Endothelial cell of umbilical vein (primary cell): ENCODE measurements around the gene SLC36A2. TPM values are rescaled to one million over a fixed set of nuclear protein-coding genes. Genes with fewer than 3 reads are reported as not detected.
"Not testable (repeated sequence)": the region's sequence is repeated elsewhere in the genome, so short reads cannot be mapped to it uniquely, and the experiment has no call there.

Source experiments
- BruUV-seq: library from RNA; stranded (reverse); fragments of 400-500 nt; replicated peaks from 2 replicates; lab custom pipeline; 2021; lab: Mats Ljungman, UMichigan
- CTCF ChIA-PET: fragments of 300-600, 350-600 bp; sonication (Branson Sonifier 250); formaldehyde crosslinking; loops from one replicate; lab custom pipeline; 2021; ENCODE audit warnings: antibody characterized with exemption, inconsistent platforms; lab: Charles Lee
- POLR2A ChIA-PET: fragments of 300-600, 350-600 bp; sonication (Branson Sonifier 250); formaldehyde crosslinking; loops from one replicate; lab custom pipeline; 2021; ENCODE audit warnings: antibody characterized with exemption, inconsistent platforms; lab: Charles Lee
- DNase-seq: peaks from one replicate; pipeline ENCODE4 v3.0.0-alpha.2; 2011; ENCODE audit warnings: low read depth, low spot score
- FAIRE-seq: peaks from 2 replicates; lab custom pipeline; 2011; peaks lifted over from hg19 to GRCh38; lab: Jason Lieb, UNC
- H2AFZ ChIP-seq: 2 replicates; pipeline ENCODE4 v1.6.0; 2012; ENCODE audit warnings: low read depth, low read length, control low read depth, inconsistent platforms
- H3K27ac ChIP-seq: 2 replicates; pipeline ENCODE4 v1.5.1; 2011; ENCODE audit warnings: low read depth, mild to moderate bottlenecking, control low read depth, low read length, moderate library complexity; ENCODE audit not compliant: insufficient read depth
- H3K27me3 ChIP-seq, 2 experiments: 2 replicates each; pipeline versions ENCODE4 v1.6.0 to v1.6.1; 2011; ENCODE audit warnings: low read length in 2 of 2, mixed read lengths in 1 of 2; ENCODE audit not compliant: control insufficient read depth in 2 of 2, insufficient read depth in 2 of 2
- H3K36me3 ChIP-seq, 2 experiments: 2 replicates in 1 of 2; 3 replicates in 1 of 2; pipeline ENCODE4 v1.5.1; 2011; ENCODE audit warnings: low read length in 2 of 2, mild to moderate bottlenecking in 1 of 2, moderate library complexity in 1 of 2; ENCODE audit not compliant: control insufficient read depth in 2 of 2, insufficient read depth in 2 of 2; ENCODE audit errors: extremely low read depth in 1 of 2
- H3K4me1 ChIP-seq: 3 replicates; pipeline ENCODE4 v1.5.1; 2011; ENCODE audit warnings: mild to moderate bottlenecking, low read length; ENCODE audit not compliant: control insufficient read depth, insufficient read depth; ENCODE audit errors: extremely low read depth
- H3K4me2 ChIP-seq: 2 replicates; pipeline ENCODE4 v1.6.1; 2011; ENCODE audit warnings: low read length, control low read depth, mixed read lengths; ENCODE audit not compliant: insufficient read depth
- H3K4me3 ChIP-seq, 3 experiments: fragments of 200-600 bp in 1 of 3; sonication (generic), shearing (Covaris generic) in 1 of 3; replicated peaks in 1 of 3; 2 replicates each; pipeline ENCODE4 v1.5.1; 2011 to 2016; ENCODE audit warnings: control low read depth in 3 of 3, low read length in 3 of 3, mild to moderate bottlenecking in 2 of 3, inconsistent platforms in 1 of 3, low read depth in 1 of 3, moderate library complexity in 1 of 3; ENCODE audit not compliant: insufficient read depth in 1 of 3
- H3K79me2 ChIP-seq: 2 replicates; pipeline ENCODE4 v1.6.0; 2012; ENCODE audit warnings: low read length, inconsistent platforms; ENCODE audit not compliant: control insufficient read depth, insufficient read depth
- H3K9ac ChIP-seq: replicated peaks from 2 replicates; pipeline ENCODE3; 2011; ENCODE audit warnings: low read length, control low read depth; ENCODE audit not compliant: insufficient read depth; ENCODE audit errors: extremely low read depth
- H3K9me1 ChIP-seq: replicated peaks from 3 replicates; pipeline ENCODE4 v1.6.0; 2011; ENCODE audit warnings: mild to moderate bottlenecking, low read length; ENCODE audit not compliant: control insufficient read depth, insufficient read depth; ENCODE audit errors: extremely low read depth
- H3K9me3 ChIP-seq: replicated peaks from 2 replicates; pipeline ENCODE4 v1.5.1; 2012; ENCODE audit warnings: low read length, inconsistent platforms; ENCODE audit not compliant: control insufficient read depth, insufficient read depth
- H4K20me1 ChIP-seq: replicated peaks from 2 replicates; pipeline ENCODE3; 2011; ENCODE audit warnings: mild to moderate bottlenecking, low read length; ENCODE audit not compliant: control insufficient read depth, insufficient read depth; ENCODE audit errors: extremely low read depth
- EZH2 ChIP-seq: IDR thresholded peaks from 2 replicates; pipeline ENCODE4 v1.6.1; 2012; ENCODE audit warnings: borderline replicate concordance, low read depth, mild to moderate bottlenecking, moderate library complexity, low read length, inconsistent platforms; ENCODE audit not compliant: severe bottlenecking
- FOS ChIP-seq: IDR thresholded peaks from 2 replicates; pipeline ENCODE4 v1.6.1; 2011; ENCODE audit warnings: mild to moderate bottlenecking, low read length, moderate library complexity, borderline replicate concordance; ENCODE audit not compliant: insufficient read depth
- GATA2 ChIP-seq: IDR thresholded peaks from 2 replicates; pipeline ENCODE4 v1.7.0; 2011; ENCODE audit warnings: low read depth, mild to moderate bottlenecking, moderate library complexity, mixed read lengths, low read length; ENCODE audit not compliant: insufficient read length, insufficient read depth
- JUN ChIP-seq: IDR thresholded peaks from 2 replicates; pipeline ENCODE4 v1.6.1; 2011; ENCODE audit warnings: borderline replicate concordance, low read depth; ENCODE audit not compliant: insufficient read length, insufficient read depth
- MYC ChIP-seq: IDR thresholded peaks from one replicate; pipeline ENCODE4 v1.6.1; 2011; ENCODE audit warnings: mild to moderate bottlenecking, low read depth, low read length
- POLR2A ChIP-seq: IDR thresholded peaks from 2 replicates; pipeline ENCODE4 v1.6.1; 2012; ENCODE audit warnings: low read depth, mild to moderate bottlenecking, control low read depth, low read length
- POLR2AphosphoS5 ChIP-seq: IDR thresholded peaks from 2 replicates; pipeline ENCODE4 v1.6.1; 2012; ENCODE audit warnings: low read depth, mild to moderate bottlenecking, control low read depth, low read length, moderate library complexity; ENCODE audit not compliant: insufficient read depth
- dilution Hi-C: fragments of 300-500 bp; cut with MboI; formaldehyde crosslinking; loops from one replicate; pipeline ENCODE4 v1.15.0; 2019; ENCODE audit warnings: low sequenced_read_pairs; ENCODE audit not compliant: extremely low pct_ligation_motif_present
- intact Hi-C: fragments of 100-400 bp; cut with micrococcal nuclease; formaldehyde crosslinking; loops from one replicate; pipeline ENCODE4 v1.10.0; 2022
- polyA plus RNA-seq, 4 experiments: library from polyadenylated mRNA; depleted of rRNA in 3 of 4; stranded (reverse) in 3 of 4; unstranded in 1 of 4; fragments of >200 nt; gene quantifications; 2 replicates each; pipeline versions ENCODE4 v1.2.1 to v1.2.3, GENCODE V29; 2011 to 2012; ENCODE audit warnings: missing spikeins in 1 of 4
- total RNA-seq: library from RNA; stranded (reverse); gene quantifications from 2 replicates; pipeline ENCODE4 v1.2.3, GENCODE V29; 2021
- TF ChIP-seq, protein P1 (sequence below): IDR thresholded peaks from 2 replicates; pipeline ENCODE4 v1.6.1; 2011; ENCODE audit not compliant: insufficient read depth, insufficient read length
- TF ChIP-seq, protein P2 (sequence below), 2 donors: IDR thresholded peaks; 1 replicate in 1 of 2; 2 replicates in 1 of 2; pipeline ENCODE4 v1.5.1; 2011; ENCODE audit warnings: low read length in 2 of 2, mild to moderate bottlenecking in 2 of 2, moderate library complexity in 2 of 2, control low read depth in 1 of 2, inconsistent platforms in 1 of 2, low read depth in 1 of 2; ENCODE audit not compliant: insufficient read depth in 1 of 2; ENCODE audit errors: extremely low read depth in 1 of 2

The SLC36A2 gene
- total and polyA plus RNA-seq, 2 donors (not counting 3 experiments of a cell fraction or from before 2014, with no cell fraction given), result not detected

DNA sequence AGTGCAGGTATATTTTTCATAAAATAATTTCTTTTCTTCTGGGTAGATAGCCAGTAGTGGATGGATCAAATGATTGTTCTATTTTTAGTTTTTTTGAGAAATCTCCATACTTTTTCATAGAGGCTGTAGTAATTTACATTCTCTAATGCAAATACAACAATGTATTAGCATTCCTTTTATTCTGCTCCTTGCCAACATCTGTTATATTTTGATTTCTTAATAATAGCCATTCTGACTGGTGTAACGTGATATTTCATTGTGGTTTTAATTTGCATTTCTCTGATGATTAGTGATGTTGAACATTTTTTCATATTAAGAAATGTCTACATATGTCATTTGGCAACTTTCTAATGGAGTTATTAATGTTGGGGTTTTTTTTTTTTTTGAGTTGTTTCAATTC lies 27.2 kb upstream of the SLC36A2 start:
- H4K20me1 ChIP-seq, result no peaks in the 10 kb centered on the region
- H3K79me2 ChIP-seq, result no peaks in the 10 kb centered on the region
- no peaks in the 10 kb centered on the region for H3K9me3 ChIP-seq
- H3K4me3 ChIP-seq, result no peak overlapping the region
- ChIA-PET CTCF (no interaction called here), POLR2A (no interaction called here)
- no peak overlapping the region for H2AFZ ChIP-seq
- dilution Hi-C loops (no loop called here), intact Hi-C loops (no loop called here)
- FAIRE-seq, result no peak
- TF ChIP-seq POLR2A, result no peak
- no peak for TF ChIP-seq MYC
- TF ChIP-seq, protein P1, sequence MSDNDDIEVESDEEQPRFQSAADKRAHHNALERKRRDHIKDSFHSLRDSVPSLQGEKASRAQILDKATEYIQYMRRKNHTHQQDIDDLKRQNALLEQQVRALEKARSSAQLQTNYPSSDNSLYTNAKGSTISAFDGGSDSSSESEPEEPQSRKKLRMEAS, result no peak
- TF ChIP-seq JUN, result no peak
- TF ChIP-seq, protein P2, sequence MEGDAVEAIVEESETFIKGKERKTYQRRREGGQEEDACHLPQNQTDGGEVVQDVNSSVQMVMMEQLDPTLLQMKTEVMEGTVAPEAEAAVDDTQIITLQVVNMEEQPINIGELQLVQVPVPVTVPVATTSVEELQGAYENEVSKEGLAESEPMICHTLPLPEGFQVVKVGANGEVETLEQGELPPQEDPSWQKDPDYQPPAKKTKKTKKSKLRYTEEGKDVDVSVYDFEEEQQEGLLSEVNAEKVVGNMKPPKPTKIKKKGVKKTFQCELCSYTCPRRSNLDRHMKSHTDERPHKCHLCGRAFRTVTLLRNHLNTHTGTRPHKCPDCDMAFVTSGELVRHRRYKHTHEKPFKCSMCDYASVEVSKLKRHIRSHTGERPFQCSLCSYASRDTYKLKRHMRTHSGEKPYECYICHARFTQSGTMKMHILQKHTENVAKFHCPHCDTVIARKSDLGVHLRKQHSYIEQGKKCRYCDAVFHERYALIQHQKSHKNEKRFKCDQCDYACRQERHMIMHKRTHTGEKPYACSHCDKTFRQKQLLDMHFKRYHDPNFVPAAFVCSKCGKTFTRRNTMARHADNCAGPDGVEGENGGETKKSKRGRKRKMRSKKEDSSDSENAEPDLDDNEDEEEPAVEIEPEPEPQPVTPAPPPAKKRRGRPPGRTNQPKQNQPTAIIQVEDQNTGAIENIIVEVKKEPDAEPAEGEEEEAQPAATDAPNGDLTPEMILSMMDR (IDR thresholded peaks at IDR 0.05; ENCODE audit: extremely low read depth in 1 of 2, insufficient read depth in 1 of 2, low read depth in 1 of 2, low read length in 2 of 2), result no peak
- no peak for TF ChIP-seq POLR2AphosphoS5
- TF ChIP-seq EZH2, result no peak
- TF ChIP-seq GATA2, result no peak
- no peak for TF ChIP-seq FOS
- H3K27me3 ChIP-seq, result no peaks in the 10 kb centered on the region
- no TSS peak for BruUV-seq
- H3K27ac ChIP-seq, result no peak overlapping the region
- H3K9ac ChIP-seq, result no peak overlapping the region
- no peak overlapping the region for H3K4me2 ChIP-seq
- H3K4me1 ChIP-seq, result no peaks in the 10 kb centered on the region
- H3K36me3 ChIP-seq, result no peaks in the 10 kb centered on the region
- DNase-seq, result no peak
- no peaks in the 10 kb centered on the region for H3K9me1 ChIP-seq

DNA sequence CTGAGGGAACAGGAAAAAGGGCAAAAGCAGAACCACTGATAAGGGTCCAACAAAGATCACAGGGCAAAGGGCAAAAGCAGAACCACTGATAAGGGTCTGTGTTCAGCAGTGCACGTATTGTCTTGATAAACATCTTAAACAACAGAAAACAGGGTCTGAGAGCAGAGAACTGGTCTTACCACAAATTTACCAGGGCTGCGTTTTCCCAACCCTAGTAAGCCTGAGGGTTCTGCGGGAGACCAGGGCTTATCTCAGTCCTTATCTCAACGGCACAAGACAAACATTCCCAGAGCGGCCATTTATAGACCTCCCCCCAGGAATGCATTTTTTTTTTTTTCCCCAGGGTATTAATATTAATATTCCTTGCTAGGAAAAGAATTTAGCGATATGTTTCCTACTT lies 19.7 kb upstream of the SLC36A2 start:
- H3K27me3 ChIP-seq, H3K4me3 ChIP-seq, H4K20me1 ChIP-seq, H3K27ac ChIP-seq, H3K9me1 ChIP-seq, POLR2A ChIA-PET, H3K4me1 ChIP-seq, DNase-seq, H2AFZ ChIP-seq, FAIRE-seq, H3K79me2 ChIP-seq, H3K9ac ChIP-seq, H3K4me2 ChIP-seq, dilution Hi-C loops, H3K9me3 ChIP-seq, BruUV-seq, CTCF ChIA-PET, H3K36me3 ChIP-seq, intact Hi-C loops: not testable (repeated sequence)
